ENCODE results near the gene LGALS9C.
"Not testable (repeated sequence)": the region's sequence is repeated elsewhere in the genome, so short reads cannot be mapped to it uniquely, and the experiment has no call there.

LGALS9C gene

DNA sequence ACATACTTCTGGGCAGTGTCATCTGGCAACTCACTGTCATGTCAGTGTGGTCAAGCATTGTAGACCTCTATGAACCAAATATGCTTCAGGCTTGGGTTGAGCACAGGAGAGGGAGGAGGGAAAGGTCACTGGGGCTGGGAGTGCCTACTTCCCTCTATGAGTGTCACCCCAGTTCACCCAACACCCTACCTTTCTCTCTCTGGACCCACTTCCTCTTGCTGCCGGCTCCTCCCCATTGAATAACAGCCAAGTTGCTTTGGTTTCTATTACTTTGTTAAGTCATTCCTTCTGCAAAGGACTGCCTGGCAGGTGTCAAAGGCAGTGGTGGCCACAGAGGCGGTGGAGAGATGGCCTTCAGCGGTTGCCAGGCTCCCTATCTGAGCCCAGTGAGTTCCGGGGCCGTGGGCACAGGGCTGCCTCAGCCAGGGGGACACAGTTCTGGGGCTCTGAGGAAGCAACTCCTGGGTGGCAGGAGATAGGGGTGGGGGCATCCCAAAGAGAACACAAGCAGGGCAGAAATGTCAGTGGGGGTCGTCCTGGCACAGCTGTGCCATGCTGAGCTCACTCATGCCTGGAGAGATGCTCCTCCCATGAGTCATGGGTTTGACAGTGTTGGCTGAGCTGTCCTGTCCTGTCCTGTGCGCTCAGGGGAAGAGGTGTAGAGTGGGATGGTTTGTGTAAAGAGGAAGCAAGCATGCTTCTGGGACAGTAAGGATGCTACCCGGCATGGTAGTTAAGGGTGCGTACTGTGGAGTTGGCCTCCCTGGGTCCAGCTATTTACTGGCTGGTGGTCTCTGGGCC is at the start of gene LGALS9C:
Gene LGALS9C (plus strand): TSS at position 282 of the 801 bp plus-strand sequence. CDS start 66 bp downstream, at position 348.
- not testable (repeated sequence) for DNase-seq (ENCODE audit: low spot score in 2 of 2); H3K4me1 Mint-ChIP-seq; H3K9me3 Mint-ChIP-seq; H3K36me3 Mint-ChIP-seq
- peak within 1 kb of the TSS; percentile 84 for H3K27ac Mint-ChIP-seq
- ATAC-seq, result peak; percentile 77
- peak within 1 kb of the TSS; percentile 30 for H3K4me3 Mint-ChIP-seq

DNA sequence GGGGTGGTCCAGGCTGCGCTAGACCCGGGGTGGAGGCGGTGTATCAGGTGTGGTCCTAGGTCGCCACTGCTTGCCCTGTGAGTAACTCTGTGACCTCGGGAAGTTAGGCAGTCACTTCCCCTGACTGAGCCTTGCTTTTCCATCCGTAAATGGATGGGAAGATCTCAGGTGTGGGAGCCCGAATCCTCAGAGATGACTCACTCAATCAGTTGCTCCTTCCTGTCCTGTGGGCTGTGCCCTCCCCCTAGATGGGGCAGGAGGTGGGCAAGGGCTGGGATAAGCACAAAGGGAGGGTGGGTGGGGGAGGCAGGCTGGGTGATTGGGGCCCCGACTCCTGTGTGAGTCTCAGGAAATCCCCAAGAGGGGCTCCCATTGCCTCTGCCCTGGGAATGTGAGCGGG is 44.4 kb upstream of the LGALS9C start:
- H3K9me3 Mint-ChIP-seq; H3K27ac Mint-ChIP-seq; H3K4me1 Mint-ChIP-seq; ATAC-seq; H3K4me3 Mint-ChIP-seq; H3K36me3 Mint-ChIP-seq; DNase-seq (ENCODE audit: low spot score in 2 of 2): not testable (repeated sequence)

DNA sequence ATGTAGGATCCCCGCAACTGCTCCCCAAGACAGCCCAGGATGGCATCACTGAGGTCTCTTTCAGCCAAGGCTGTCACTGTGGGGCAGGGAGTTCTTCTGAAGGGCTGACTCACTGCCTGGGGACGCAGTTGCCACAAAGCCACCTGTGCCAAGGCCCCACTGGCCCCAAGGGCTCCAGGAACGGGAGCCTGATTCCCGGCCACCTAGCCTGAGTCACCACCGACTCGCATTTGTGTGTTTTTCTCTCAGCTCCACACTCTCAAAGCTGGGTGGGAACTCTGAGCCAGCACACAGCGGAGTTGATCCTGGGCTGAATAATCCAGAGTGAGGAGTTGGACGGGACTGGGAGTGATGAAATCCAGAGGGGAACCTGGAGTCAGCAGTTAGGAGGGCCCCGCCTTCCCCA is 37.1 kb upstream of the LGALS9C start:
- H3K36me3 Mint-ChIP-seq; ATAC-seq; H3K4me1 Mint-ChIP-seq; H3K27ac Mint-ChIP-seq; H3K9me3 Mint-ChIP-seq; DNase-seq (ENCODE audit: low spot score in 2 of 2); H3K4me3 Mint-ChIP-seq: not testable (repeated sequence)

DNA sequence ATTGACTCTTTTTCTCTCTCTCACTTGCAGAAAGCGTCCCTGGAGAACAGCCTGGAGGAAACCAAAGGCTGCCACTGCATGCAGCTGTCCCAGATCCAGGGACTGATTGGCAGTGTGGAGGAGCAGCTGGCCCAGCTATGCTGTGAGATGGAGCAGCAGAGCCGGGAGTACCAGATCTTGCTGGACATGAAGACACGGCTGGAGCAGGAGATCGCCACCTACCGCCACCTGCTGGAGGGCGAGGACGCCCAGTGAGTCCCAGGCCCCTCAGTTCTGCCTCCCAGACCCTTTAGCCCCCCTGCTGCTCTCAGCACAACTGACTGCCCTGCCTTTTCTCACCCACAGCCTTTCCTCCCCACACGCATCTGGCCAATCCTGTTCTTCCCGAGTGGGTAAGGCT is 34.5 kb upstream of the LGALS9C start:
- DNase-seq (ENCODE audit: low spot score in 2 of 2) (peak in 1 of 2 donors; percentile 17), ATAC-seq (peak; percentile 52)
- H3K36me3 Mint-ChIP-seq, H3K27ac Mint-ChIP-seq, H3K9me3 Mint-ChIP-seq, H3K4me3 Mint-ChIP-seq, H3K4me1 Mint-ChIP-seq: not testable (repeated sequence)

DNA sequence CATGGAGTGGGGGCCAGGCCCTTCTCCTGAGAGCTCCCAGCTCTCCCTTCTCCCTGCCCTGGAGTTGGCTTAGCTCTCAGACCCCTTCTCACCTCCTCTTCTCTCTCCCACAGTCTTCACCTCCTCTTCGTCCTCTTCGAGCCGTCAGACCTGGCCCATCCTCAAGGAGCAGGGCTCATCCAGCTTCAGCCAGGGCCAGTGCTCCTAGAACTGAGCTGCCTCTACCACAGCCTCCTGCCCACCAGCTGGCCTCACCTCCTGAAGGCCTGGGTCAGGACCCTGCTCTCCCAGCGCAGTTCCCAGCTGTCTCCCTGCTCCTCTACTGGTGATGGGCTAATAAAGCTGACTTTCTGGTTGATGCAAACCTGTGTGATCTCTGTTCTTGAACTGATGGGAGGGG is 34.1 kb upstream of the LGALS9C start:
- H3K4me3 Mint-ChIP-seq; DNase-seq (ENCODE audit: low spot score in 2 of 2); H3K27ac Mint-ChIP-seq; H3K9me3 Mint-ChIP-seq; H3K4me1 Mint-ChIP-seq; H3K36me3 Mint-ChIP-seq: not testable (repeated sequence)
- ATAC-seq, result peak; percentile 42

DNA sequence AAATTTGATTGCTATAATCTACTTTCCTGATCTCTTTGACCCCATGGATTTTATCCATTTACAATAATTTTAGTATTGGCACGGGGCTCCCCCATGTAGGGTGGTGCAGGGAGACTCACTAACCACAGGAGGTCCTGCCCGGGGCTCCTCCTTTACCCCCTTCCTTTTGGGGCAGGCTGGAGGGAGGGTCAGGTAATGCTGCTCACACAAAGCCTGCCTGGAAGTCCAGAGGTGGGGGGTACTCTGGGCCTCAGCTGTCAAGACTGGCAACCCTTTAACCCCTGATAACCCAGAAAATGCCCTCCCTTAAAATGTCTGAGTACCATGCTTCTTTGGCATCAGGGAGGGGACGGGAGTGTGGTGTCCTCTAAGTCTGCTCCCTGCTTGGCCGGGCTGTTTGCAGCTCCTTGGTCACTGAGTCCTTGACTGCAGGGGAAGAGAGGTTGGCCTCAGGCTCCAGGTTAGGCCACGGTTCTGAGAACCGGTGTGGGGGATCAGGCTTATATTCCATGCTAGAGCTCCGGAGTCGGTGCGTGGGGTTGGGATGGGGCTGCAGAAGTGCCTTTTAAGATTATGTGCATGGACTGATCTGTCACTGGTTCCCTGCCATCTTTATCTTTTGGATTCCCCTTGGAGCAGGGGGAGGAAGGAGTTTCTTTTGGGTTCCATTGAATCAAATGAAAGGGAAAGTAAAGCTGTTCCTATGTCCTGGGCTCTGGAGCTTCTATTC is 28.9 kb upstream of the LGALS9C start:
- not testable (repeated sequence) for H3K36me3 Mint-ChIP-seq; H3K27ac Mint-ChIP-seq; H3K9me3 Mint-ChIP-seq; DNase-seq (ENCODE audit: low spot score in 2 of 2); H3K4me3 Mint-ChIP-seq; H3K4me1 Mint-ChIP-seq; ATAC-seq

DNA sequence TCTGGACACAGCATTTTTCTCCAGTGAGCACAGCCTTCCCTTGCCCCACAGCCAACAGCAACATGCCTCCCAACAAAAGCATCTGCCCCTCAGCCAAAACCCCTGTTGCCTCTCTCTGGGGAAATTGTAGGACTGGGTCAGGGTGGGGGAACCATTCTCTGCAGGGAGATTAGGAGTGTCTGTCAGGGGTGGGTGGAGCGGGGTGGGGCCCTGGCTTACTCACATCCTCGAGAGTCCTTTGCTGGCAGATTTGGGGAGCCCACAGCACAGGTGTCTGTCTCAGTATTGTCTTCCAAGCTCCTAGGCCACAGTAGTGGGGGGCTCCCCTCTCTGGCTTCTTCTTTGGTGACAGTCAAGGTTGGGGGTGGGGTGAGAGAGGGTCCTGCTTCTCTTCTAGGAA is 28.3 kb upstream of the LGALS9C start:
- H3K4me3 Mint-ChIP-seq; H3K4me1 Mint-ChIP-seq; H3K36me3 Mint-ChIP-seq; H3K27ac Mint-ChIP-seq; H3K9me3 Mint-ChIP-seq; ATAC-seq; DNase-seq (ENCODE audit: low spot score in 2 of 2): not testable (repeated sequence)

DNA sequence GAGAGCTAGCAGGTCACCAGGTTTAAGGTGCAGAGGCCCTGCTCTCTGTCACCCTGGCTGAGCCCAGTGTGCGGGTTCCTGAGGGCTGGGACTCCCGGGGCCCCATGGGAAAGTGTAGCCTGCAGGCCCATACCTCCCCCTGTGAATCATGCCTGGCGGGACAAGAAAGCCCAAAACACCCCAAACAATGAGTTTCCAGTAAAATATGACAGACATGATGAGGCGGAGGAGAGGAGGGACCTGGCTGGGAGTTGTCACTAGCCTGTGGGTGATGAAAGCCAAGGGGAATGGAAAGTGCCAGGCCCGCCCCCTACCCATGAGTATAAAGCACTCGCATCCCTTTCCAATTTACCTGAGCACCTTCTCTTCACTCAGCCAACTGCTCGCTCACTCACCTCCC is 26.8 kb upstream of the LGALS9C start:
- H3K4me3 Mint-ChIP-seq; H3K27ac Mint-ChIP-seq; ATAC-seq; DNase-seq (ENCODE audit: low spot score in 2 of 2); H3K4me1 Mint-ChIP-seq; H3K36me3 Mint-ChIP-seq; H3K9me3 Mint-ChIP-seq: not testable (repeated sequence)

DNA sequence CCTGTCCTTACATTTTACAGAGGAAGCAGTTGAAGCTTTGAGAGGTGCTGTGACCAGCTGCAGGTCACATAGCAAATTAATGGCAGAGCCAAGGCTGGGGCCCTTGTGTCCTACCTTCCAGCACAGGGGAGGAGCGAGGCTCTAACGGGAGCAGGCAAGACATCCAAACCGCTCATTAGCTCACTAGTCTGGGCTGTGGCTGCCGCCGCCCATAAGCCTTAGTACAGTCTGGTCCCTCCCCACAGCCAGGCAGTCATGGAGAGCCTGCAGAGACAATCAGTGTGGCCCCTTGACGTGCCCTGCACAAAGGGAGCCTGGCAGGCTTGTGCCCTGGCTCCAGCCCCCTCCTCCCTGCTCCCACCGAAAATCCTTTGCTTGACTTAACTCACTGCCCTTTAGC is 25.6 kb upstream of the LGALS9C start:
- not testable (repeated sequence) for ATAC-seq; H3K36me3 Mint-ChIP-seq; H3K27ac Mint-ChIP-seq; H3K4me3 Mint-ChIP-seq; DNase-seq (ENCODE audit: low spot score in 2 of 2); H3K4me1 Mint-ChIP-seq; H3K9me3 Mint-ChIP-seq

DNA sequence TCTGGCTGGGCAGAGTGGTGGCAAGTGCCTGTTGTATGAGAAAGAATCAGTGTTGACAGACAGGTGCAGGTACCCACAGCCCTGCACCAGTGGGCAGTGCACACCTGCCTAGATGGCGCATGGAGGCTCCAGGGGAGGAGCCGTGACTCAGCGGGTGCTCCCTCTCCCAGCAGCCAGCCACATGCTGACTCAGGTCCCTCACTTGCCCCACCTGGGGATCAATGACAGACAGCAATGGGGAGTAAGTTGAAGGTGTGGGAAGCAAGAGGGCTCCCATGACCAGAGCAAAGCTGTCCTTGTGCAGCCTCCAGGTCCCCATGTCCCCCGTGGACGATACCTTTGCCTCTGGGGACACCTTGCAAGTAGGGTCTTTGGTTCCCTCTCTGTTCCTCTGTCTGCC is 24.6 kb upstream of the LGALS9C start:
- not testable (repeated sequence) for H3K9me3 Mint-ChIP-seq; H3K4me3 Mint-ChIP-seq; H3K36me3 Mint-ChIP-seq; H3K4me1 Mint-ChIP-seq; H3K27ac Mint-ChIP-seq; DNase-seq (ENCODE audit: low spot score in 2 of 2)
- ATAC-seq, result peak; percentile 52

DNA sequence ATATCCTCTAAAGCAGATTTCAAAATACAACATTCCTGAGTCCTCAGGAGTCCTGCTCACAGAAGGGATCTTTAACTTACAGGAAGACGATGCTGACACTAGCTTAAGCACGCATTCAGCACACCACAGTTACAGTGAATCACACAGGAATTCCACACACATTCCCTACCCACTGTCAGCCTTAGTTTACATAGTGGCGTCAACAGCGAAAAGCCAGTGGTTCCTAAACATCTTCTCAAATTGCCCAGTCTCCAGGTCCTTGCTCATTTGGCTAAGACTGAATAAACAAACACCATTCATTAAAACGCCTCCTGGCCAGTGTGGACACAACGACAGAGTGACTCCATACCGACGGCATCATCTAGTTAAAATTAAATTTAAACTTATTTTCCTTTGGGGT is 17.6 kb upstream of the LGALS9C start:
- H3K9me3 Mint-ChIP-seq; DNase-seq (ENCODE audit: low spot score in 2 of 2); H3K4me3 Mint-ChIP-seq; H3K4me1 Mint-ChIP-seq; ATAC-seq; H3K36me3 Mint-ChIP-seq; H3K27ac Mint-ChIP-seq: not testable (repeated sequence)

DNA sequence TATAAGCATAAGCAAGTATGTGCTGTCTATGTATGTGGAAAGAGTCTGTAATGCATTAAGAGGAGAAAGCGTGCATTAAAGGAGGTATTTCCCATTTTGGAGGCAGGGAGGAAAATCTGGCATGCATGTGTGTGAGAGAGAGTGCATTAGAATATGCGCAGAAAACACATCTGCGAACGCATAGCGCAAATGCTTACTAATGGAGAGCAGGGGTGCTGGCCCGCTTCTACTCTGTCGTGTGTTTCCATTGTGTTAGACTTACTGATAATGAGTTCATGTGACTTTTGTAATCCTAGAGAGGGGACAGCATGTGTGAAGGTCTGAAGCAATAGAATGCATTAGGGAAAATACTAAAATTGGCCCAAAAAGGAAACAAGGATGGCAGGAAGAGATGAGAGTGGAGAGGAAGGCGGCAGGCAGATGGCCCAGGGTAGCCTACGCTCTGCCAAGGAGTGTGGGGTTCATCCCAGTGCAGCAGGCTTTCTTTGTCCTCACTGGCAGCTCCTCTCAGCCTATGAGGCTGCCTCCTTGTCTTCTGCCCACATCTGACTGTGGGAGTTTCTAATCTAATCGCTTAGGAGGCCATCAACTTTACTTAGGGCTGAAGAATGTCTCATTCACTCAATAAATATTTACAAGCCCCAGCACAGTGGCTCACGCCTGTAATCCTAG is 12.6 kb upstream of the LGALS9C start:
- H3K27ac Mint-ChIP-seq; DNase-seq (ENCODE audit: low spot score in 2 of 2); H3K4me1 Mint-ChIP-seq; H3K4me3 Mint-ChIP-seq; ATAC-seq; H3K9me3 Mint-ChIP-seq; H3K36me3 Mint-ChIP-seq: not testable (repeated sequence)

DNA sequence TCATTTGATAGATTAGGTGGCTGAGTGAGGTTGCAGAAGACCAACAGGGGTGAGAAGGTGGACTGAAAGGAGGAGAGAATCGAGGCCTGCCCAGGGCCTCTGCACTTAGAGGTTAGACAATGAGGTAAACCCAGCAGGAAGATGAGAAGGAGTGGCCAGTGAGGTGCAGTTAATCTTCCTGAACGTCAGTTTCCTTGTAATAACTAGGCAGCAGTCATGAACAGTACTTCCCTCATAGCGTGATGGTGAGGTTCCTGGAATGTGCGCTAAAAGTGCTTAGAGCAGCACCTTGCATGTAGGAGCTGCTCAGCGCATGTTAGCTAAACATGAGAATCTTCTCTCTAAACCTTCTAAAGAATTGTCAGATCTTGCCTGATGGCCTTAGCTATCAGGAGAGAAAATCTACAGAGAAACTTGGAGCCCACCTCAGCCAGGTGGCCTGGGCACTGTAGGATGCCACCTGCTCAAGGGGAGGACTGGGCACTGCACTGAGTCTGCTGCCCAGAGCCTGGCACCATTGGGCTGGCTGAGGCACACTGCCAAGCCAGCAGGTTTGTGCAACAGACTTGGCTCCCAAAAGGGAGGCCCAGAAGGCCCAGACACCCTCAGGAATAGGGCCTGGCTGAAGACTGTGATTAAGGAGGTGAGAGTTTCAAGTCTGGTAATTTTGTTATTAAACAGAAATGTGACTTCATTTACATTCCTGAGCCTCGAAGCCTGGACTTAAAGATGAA is 10.2 kb upstream of the LGALS9C start:
- H3K27ac Mint-ChIP-seq, result peak overlapping the region; percentile 45
- ATAC-seq; H3K9me3 Mint-ChIP-seq; H3K4me1 Mint-ChIP-seq; H3K4me3 Mint-ChIP-seq; DNase-seq (ENCODE audit: low spot score in 2 of 2); H3K36me3 Mint-ChIP-seq: not testable (repeated sequence)

DNA sequence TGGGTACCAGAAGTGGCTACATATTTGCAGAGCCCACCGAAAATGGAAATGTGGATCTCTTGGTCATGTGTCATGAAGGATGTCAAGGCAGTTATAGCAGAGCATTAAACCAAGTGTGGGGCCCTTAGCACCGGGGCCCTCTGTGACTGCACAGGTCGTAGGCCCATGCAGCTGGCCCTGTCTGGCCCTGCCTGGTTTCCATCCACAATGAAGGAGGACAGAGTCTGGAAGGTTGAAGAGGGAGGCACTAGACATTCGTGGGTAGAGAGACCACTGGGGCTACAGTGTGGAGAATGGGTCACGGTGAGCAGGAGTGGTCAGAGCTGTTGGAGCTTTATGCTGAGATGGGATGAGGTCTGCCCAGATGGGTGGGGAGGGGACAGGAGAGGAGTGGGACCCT is 9.6 kb upstream of the LGALS9C start:
- ATAC-seq; H3K4me1 Mint-ChIP-seq; DNase-seq (ENCODE audit: low spot score in 2 of 2); H3K36me3 Mint-ChIP-seq; H3K9me3 Mint-ChIP-seq; H3K4me3 Mint-ChIP-seq: not testable (repeated sequence)
- peak overlapping the region; percentile 45 for H3K27ac Mint-ChIP-seq

DNA sequence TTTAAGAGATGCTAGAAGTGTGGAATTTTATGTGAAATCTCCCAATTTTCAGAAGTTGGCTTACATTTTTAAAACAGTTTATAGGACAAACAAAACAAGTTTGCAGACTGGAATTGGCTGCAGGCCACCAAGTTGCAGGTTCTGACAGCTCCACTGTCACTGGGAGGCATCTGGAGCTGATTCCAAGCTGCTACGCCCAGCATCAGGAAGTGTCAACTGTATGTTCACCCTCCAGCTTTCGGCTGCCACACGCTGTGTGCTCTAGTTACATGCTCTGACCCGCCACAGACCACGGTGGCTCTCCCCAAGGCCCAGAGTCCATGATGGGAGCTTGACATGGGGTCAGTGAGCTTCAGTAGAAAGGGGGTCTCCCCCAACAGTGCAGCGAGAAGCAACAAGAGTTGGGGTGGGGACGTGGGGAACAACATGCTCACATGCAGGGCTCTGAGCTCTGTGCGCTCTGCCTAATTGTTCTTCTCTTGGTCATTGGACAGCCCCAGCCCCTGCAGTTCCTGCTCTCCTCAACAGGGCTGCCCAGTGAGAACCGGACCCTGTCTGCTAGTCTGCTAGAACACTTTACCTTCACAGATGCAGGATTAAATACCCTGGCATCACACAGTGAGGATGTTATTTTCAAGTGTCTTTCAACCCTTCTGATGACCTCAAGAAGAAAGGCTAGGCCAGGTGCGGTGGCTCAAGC is 8.0 kb upstream of the LGALS9C start:
- not testable (repeated sequence) for H3K27ac Mint-ChIP-seq; DNase-seq (ENCODE audit: low spot score in 2 of 2); H3K36me3 Mint-ChIP-seq; ATAC-seq; H3K4me1 Mint-ChIP-seq; H3K9me3 Mint-ChIP-seq; H3K4me3 Mint-ChIP-seq

Measured in stimulated activated effector memory CD8-positive, alpha-beta T cell treated with anti-CD3 and anti-CD28 coated beads, Interleukin-12 subunit alpha, Interleukin-12 subunit beta, amount 100 ng/mL, for 72 hours (primary cell).